HT1080 (cell line): ENCODE data around the gene ACSM6. TPM values are rescaled to one million over a fixed set of nuclear protein-coding genes. Genes with fewer than 3 reads are reported as not detected.

Experiments
- DNase-seq: peaks from one replicate; pipeline ENCODE4 v3.0.0-alpha.2; 2015; ENCODE audit warnings: low read depth
- total RNA-seq: library from RNA; depleted of rRNA; stranded (reverse); fragments of >200 nt; shearing (Covaris generic); gene quantifications from 2 replicates; pipeline ENCODE4 v1.2.3, GENCODE V29; 2014

ACSM6 gene
- total RNA-seq, 1 experiment from 2014 or later, result not detected

DNA sequence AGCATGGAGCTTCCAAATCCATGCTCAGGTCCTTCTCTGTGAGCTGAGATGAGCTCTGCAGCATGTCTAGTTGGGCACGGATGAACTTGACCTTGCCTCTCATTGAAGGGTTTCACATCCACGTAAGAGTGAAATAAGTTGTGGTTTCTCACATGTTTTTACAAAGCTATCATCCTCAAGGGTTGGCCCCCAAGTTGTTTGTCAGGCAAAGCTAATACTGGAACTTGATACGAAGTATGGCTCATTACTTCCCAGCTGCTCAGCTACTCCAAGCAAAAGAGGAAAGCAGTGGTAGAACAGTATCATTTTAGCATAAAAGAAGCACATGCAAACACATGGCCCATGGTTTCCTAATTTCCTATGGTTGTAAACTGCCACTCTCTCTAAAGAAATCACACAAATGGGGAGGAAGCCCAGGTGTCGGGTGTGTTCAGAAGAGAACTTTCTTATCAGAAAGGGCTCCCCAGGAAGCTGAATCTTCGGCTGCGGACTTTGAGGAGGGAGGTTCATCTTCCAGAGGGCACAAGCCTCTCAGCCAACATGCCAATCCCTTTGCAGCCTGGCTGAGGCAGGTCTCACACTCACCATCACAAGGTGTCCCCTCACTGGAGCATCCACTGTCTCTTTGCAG, 51.5 kb downstream of the ACSM6 start:
- no peak for DNase-seq

DNA sequence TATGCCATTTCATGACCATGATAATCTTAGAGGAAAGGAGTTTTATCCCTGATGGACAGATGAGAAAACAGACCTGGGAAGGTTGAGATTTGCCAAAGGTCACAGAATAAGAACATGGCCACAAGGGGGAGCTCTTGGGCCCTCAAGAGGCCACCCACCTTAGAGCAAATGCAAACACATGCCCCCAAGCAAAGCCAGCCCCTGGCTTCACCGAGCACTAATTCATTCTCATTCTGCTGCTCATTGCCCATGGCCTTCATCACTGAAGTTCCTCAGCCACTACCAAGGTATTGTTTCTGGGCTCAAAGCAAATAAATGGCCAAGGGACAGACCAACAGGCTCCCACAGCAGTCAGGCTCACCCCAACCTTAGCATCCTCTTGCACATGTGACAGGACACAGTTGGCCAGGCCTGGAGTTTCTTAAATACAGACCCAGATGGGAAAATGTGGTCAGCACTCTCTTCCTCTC, 52.6 kb downstream of the ACSM6 start:
- DNase-seq, result peak; percentile 71

DNA sequence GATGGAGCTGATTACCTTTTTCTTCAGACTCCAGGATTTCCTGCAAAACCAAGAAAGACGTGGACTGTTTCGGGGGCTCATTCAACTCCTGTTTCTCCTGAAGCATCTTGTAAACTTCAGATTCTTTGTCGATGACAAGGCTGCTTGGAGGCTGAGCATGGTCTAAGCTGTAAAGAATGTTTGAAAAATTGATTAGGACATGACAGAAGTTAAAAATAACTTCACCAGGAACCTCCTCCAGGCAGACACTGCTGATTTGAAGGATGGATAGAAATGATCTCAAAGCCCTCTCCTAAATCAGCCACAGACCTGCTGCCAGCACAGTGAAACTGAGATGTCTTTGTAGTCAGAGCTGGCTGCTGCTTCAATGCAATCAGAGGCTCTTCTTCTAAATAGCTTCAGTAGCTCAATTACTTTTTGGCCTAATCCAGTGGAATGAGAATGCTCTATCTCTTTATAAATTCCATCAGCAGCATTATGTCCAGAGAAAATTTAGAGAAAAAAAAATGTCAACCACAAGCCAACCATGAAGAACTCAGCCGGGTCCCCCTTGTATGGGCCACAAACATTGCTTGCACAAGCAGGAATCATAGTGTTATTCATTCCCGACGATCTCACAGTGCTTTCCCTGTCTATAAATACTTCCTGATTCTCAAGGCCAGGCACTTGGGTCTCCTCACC, 53.3 kb downstream of the ACSM6 start:
- DNase-seq, result peak; percentile 69

DNA sequence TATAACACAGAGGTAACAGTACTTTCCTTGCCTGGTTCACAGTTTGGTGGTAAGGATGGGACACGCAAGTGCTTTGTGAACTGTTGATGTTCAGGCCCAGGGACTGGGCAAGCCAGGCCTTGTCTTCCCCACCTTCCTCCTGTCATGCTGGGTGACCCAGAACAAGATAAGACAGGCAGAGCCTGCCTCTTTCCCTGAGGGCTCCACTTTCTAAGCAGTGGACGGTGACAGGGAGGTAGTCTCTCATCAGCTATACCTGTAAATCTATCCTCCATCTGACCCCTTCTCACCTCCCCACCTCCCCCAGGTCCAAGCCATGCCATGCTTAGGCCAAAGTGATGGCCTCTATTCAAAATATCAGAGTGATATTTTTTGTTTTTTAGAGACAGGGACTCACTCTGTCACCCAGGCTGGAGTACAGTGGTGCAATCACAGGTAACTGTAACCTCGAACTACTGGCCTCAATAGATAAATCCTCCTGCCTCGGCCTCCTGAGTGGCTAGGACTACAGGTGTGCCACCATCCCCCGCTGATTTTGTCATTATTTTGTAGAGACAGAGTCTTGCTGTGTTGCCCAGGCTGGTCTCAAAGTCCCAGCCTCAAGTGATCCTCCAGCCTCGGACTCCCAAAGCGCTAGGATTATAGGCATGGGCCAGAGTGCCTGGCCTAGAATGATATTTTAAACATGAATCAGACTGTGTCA, 54.0 kb downstream of the ACSM6 start:
- DNase-seq, result no peak

DNA sequence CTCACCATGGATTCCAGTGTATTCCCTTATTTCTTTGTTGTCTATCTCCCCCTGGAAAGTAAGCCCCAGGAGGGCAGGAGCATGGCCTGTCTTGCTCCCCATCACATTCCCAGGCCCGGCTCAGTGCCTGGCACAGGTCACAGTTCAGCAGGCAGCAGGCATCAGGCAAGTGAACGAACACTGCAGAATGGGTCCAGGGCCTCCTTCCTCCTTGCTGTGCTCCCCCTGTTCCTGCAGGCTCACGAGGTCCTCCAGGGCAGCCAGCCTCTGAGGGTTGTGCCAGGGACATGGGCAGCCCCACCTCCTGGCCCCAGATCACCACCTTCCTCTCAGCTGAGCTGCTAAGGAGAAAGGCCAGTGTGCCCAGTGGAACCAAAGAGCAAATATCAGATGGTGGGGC, 55.0 kb downstream of the ACSM6 start:
- no peak for DNase-seq

DNA sequence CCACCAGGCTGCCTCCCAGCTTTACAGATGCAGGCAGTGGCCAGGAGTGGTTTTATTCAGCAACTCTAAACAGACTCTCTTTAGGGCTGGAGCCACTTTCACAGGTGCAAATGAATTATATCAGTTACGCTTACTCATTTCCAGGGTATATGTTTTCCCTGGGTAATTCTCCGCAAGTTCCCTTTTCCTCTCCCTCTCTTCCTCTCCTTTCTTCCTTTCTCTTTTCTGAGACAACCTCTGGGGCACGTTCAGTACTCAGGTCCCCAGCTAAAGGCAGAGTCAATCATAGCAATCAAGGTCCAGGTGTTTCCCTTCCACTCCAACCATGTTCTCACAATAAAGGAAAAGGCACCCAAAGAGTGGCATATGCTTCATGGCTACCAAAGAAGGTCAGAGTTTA, 55.4 kb downstream of the ACSM6 start:
- DNase-seq, result no peak

DNA sequence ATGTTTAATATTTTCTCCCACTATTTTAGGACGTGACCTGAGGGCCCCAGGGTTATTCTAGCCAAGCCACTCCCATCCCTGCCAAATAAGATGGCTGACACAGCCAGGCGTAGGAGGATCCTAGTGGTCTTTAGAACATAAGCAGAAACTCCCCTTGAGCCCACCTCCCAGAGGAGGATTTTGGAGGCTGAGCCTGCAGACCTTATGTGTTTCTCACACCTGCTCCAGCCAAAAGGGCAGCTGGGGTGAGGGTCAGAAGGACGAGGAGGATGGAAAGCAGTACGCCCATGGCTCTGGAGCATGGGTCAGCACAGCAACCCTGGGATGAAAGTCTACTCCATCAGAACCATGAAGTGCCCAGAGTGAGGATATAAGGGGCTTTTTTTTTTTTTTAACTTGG, 56.8 kb downstream of the ACSM6 start:
- DNase-seq, result no peak

DNA sequence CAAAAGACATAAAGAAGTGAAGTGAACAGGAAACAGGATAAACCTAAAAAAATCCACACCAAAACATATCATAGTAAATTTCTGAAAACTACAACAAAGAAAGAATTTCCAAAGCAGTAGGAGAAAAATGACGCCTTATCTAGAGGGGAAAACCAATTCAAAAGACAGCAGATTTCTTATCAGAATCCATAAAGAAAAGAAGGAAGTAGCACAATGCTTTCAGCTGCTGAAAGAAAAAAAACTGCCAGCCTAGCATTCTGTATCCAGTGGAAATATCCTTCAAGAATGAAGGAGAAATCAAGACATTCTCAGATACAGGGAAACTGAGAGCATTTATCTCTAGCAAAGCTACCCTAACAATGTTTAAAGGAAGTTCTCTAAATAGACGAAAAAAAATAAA, 59.0 kb downstream of the ACSM6 start:
- no peak for DNase-seq

DNA sequence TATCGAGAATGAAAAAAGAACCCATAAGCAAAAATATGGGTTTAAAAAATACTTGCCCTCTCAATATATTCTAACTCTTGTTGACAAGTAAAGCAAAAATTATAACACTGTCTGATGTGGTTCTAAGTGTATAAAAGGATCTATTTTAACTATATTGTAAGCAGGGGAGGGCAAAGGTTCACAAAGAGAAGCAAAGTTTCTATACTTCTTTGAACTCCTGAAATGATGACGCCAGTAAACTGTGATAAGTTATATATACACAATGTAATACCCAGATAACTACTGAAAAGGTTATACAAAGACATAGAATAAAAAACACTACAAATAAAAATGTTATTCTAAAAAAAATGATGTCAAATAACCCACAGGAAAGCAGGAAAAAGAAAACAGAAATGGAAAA, 59.6 kb downstream of the ACSM6 start:
- no peak for DNase-seq

DNA sequence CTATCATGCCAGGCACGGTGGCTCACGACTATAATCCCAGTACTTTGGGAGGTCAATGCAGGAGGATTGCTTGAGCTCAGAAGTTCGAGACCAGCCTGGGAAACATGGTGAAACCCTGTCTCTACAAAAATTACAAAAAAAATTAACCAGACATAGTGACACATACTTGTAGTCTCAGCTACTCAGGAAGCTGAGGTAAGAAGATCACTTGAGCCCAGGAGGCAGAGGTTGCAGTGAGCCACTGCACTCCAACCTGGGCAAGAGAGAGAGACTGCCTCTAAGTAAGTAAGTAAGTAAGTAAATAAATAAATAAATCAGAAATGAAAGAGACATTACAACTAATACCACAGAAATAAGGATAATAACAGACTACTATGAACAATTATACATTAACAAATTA, 60.6 kb downstream of the ACSM6 start:
- DNase-seq, result peak; percentile 41

DNA sequence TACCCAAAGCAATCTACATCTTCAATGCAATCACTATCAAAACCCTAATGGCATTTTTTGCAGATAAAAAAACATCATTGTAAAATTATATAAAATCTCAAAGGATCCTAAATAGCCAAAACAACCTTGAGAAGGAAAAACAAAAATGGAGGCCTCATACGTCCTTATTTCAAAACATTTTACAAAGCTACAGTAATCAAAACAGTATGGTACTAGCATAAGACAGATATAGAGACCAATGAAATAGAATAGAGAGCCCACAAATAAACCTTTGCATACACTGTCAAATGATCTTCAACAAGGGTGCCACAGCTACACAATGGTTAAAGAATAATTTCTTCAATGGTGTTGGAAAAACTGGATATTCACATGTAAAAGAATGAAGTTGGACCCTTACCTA, 62.2 kb downstream of the ACSM6 start:
- DNase-seq, result no peak

DNA sequence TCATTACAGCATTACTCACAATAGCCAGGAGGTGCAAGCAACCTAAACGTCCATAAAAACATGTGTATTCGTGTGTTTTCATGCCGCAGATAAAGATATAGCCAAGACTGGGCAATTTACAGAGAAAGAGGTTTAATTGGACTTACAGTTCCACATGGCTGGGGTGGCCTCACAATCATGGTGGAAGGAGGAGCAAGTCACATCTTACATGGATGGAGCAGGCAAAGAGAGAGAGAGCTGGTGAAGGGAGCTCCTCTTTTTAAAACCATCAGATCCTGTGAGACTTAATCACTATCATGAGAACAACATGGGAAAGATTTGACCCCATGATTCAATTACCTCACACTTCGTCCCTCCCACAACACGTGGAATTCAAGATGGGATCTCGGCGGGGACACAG, 63.8 kb downstream of the ACSM6 start:
- DNase-seq, result no peak

DNA sequence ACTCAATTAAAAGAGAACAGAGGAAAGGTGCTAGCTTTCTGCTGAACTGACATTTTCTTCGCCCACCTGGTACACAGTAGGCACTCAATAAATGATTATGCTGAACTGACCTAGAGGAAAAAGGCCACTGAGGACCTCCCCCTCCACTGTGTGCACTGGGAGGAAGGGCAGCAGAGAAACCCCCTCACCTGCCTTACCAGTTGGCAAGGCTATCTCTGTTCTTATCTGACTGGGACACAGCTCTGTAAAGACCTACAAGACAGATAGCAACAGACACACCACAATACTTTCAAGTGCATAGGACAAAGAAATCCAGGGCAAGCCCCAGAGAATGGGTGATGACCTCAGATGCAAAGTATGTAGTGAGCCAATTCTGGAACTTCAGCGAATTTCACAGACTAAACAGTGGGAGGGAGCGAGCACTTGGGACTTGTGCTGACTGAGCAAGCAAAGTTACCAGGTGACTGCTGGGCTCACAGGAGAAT, 66.4 kb downstream of the ACSM6 start:
- peak; percentile 84 for DNase-seq

DNA sequence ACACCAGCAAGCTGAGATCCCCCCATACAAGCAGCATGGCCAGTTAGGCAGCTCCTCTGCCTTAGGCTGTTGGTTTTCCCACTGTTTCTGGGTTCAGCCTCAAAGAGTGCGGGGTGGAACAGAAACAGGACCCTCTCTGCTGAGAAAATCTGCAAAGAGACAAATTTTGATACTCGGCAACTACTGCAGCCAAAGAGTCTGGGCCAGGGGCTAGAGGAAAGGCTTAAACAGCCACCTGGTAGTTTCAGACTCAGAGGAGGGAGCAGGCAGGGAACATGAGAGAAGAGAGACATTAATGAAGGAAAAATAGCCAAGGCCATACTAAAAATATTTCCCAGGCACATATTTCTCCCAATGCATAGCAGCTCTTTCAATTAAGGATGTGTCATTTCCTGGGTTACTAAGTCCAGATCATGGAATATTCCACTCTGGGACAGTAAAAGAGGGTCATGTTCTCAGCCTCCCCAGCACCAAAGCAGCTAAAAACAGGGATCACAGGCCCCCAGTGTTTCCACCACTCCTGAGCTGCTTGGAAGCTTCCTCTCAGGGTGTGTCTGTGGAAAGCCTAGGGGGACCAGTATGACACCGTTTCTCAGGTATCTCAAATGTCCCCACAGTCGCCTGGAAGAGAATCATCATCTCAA, 67.0 kb downstream of the ACSM6 start:
- peak; percentile 45 for DNase-seq

DNA sequence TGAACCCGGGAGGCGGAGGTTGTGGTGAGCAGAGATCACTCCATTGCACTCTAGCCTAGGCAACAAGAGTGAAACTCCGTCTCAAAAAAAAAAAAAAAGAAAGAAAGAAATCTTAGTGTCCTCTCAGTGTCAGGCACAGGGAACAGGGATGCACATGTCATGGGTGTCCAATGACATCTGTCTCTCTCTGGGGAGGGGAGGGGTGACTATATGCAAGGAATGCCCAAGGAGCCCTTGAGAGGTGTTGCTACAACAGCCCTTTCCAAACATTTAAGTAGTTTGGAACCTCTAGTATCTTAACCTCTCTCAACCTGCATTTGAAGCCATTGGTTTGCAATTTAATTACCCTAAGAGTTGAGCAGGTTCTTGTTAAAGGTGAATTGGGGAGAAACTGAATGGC, 67.9 kb downstream of the ACSM6 start:
- no peak for DNase-seq

DNA sequence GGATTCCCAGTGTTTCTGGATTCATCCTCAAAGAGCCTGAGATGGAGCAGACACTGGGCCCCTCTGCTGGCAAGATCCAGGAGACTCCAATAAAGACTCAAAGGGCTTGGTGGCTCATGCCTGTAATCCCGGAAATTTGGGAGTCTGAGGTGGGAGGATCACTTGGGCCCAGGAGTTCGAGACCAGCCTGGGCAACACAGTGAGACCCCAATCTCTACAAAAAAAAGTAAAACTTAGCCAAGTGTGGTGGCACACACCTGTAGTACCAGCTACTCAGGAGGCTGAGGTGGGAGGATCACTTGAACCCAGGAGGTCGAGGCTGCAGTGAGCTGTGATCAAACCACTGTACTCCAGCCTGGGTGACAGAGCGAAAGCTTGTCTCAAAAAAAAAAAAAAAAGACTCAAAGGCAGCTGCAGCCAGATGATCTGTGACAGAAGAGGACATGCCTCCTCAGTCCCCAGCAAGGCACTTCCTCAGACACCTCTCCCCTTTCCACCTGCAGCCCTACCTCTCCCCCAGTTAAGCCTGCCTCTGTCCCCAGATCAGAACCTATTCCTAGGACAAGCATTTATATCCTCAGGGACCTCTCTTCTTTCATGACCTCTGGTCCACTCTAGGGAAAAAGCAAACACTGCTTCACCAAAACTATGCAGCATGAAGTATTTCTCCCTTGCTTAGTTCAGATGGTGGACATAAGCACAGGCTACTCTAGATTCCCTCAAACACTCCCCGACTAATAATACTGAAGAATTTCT, 68.9 kb downstream of the ACSM6 start:
- no peak for DNase-seq

DNA sequence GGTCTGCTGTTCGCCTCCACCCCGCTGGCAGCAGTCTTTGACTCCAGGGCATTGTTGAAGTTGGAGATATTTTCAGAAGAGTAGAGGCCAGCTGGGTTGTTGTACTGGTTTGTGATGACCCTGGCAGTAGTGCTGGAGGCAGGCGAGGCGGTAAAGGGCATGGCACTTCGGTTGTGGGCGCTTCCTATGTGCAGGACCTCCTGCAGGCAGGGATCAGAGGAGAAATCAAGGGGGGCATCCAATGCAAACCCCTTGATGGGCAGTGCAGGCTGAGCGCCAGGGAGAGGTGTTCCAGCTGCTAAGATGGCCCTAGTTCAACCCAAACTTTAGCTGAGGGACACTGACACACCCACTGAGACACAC, 69.8 kb downstream of the ACSM6 start:
- DNase-seq, result no peak

DNA sequence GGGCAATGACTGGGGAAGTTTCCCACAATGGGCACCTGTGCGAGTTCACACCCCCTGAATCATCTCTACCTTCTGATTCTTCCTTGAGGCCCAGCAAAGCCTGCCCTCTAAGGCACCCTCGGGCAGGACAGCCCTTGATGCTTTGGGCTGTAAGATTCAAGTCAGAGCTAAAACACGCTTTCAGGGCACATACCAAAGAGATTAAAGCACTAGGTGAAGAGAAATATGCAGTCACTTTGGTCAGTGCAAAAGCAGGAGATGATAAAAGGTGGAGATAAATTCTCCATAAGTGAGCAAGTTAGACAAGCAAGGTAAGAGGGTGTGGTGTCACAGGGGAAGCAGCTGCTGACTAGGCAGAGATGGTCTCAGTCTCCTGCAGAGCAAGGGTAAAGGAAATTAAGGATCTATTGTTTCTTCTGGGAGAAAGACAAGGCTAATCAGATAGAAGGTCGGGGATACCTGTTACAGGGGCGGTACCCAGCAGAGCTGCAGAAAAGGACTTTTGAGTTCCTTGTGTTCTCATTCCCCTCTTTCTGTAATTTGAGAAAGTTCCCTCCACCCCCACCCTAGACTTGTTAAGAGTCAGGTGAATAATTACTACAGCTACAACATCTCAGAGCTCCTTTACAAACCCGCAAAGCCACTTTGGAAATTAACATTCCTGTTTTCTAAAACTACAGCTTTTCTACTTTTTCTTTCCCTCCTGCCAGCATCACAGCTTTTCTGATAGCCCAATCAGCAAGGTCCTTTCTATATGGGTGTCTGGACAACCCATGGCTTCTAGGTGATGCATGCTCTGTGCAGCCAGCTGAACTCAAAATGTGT, 70.4 kb downstream of the ACSM6 start:
- DNase-seq, result no peak

DNA sequence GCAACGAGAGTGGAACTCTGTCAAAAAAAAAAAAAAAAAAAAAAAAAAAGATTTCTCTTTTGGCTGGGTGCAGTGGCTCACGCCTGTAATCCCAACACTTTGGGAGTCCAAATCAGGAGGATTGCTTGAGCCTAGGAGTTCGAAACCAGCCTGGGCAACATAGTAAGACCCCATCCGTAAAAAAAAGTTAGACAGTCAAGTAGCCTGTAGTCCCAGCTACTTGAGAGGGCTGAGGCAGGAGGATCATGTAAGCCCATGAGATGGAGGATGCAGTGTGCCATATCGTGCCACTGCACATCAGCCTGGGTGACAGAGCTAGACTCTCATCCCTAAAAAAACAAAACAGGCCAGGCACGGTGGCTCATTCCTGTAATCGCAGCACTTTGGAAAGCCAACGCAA, 71.5 kb downstream of the ACSM6 start:
- DNase-seq, result no peak

DNA sequence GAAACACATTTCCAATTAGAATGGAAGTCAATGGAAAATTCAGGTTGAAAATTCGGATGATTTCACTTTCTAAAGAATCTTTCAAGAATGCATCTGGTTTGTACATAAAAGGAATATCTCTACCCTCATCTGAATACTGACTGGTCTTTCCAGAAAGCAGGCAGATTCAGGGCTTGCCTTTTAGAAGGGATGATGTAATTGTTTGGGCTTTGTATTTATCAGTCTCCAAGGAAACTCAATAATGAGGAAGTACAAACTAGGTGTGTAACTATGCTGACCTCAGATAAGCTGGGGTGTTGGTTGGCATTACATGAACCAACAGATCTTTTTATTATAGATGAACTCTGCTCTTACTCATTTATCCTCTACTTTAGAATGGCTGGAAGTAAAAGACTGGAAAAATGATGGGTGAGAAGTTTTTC, 72.6 kb downstream of the ACSM6 start:
- peak; percentile 70 for DNase-seq
